Esophagus (tissue), 2 donors: ENCODE results near the gene ZNF106. TPM values are rescaled to one million over a fixed set of nuclear protein-coding genes. Genes with fewer than 3 reads are reported as not detected.

Experiments
- H3K27ac ChIP-seq, 2 donors: one replicate each; pipeline ENCODE4 v1.5.1; 2013; ENCODE audit warnings: low read depth in 2 of 2, mild to moderate bottlenecking in 2 of 2, inconsistent platforms in 1 of 2, low read length in 1 of 2, moderate library complexity in 1 of 2
- H3K27me3 ChIP-seq, 2 donors: one replicate each; pipeline ENCODE4 v1.6.1; 2013; ENCODE audit warnings: low read length in 2 of 2, control low read depth in 1 of 2, mild to moderate bottlenecking in 1 of 2; ENCODE audit not compliant: insufficient read depth in 2 of 2, control insufficient read depth in 1 of 2
- H3K36me3 ChIP-seq, 2 donors: one replicate each; pipeline ENCODE4 v1.6.1; 2013; ENCODE audit warnings: low read length in 1 of 2; ENCODE audit not compliant: control insufficient read depth in 2 of 2, insufficient read depth in 2 of 2
- H3K4me1 ChIP-seq, 2 donors: one replicate each; pipeline ENCODE4 v1.6.1; 2013; ENCODE audit warnings: low read length in 1 of 2; ENCODE audit not compliant: control insufficient read depth in 2 of 2, insufficient read depth in 2 of 2
- H3K4me3 ChIP-seq, 2 donors: one replicate each; pipeline ENCODE4 v1.5.1; 2013; ENCODE audit warnings: low read length in 2 of 2, mild to moderate bottlenecking in 2 of 2, low read depth in 1 of 2, moderate library complexity in 1 of 2
- H3K9me3 ChIP-seq, 2 donors: one replicate each; pipeline ENCODE4 v1.6.1; 2013; ENCODE audit warnings: mild to moderate bottlenecking in 2 of 2, low read depth in 1 of 2, low read length in 1 of 2, moderate library complexity in 1 of 2; ENCODE audit not compliant: control insufficient read depth in 2 of 2, insufficient read depth in 1 of 2
- WGBS, 2 donors: extraction: QIAGEN DNeasy Blood & Tissue Kit; methylation state at CpG; one replicate each; pipeline ENCODE4 v1.1.7; 2013; 5-methylcytosine and 5-hydroxymethylcytosine counted together
- polyA plus RNA-seq, 2 donors: library from polyadenylated mRNA; stranded (reverse); fragments of 200-250 nt; gene quantifications; one replicate each; pipeline ENCODE4 v1.2.3, GENCODE V29; 2013
- donor health status: healthy with polysubstance abuse.
- donor health status: Bipolar disorder and iron deficiency.

The ZNF106 gene
- polyA plus RNA-seq, 2 donors, result 6.0 to 6.6 TPM

DNA sequence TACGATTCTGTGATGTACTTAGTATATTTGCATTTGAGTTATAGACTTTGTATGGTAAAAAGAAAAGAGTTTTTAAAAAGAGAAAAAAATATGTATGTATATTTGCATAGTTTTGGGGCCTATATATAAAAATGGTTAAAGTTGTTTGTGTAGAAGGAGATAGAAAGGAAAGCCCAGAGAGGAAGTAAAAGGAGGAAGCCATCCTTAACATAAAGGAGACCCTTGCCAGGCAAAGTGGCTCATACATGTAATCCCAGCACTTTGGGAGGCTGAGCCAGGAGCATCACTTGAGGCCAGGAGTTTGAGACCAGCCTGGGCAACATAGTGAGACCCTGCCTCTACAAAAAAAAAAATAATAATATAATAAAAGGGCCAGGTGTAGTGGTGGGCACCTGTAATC, 12.9 kb upstream of the ZNF106 start:
- no peaks in the 10 kb centered on the region for H3K36me3 ChIP-seq
- no peaks in the 10 kb centered on the region for H3K27me3 ChIP-seq
- 72 to 88% methylated on average over 1 of the region's 1 CpG for WGBS, 2 donors
- H3K9me3 ChIP-seq, result no peaks in the 10 kb centered on the region
- H3K4me3 ChIP-seq, result no peak overlapping the region
- no peaks in the 10 kb centered on the region for H3K4me1 ChIP-seq
- no peak overlapping the region for H3K27ac ChIP-seq

DNA sequence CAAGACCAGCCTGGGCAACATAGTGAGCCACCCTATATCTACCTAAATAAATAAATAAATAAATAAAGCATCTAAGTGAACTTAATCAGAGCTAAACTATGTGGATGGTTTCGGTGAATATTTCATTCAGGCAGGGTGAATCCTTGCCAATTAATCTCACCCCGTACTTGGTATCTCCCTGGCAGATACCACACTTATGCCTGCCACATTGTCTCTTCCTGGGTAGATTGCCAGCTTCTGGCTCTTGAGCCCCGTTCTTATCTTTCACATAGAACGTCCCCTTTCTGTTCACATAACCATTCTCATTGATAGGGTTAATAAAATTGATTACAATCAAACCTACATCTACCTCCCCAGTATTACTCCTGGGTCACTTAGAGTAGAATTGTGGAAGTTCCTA, 11.5 kb upstream of the ZNF106 start:
- H3K27ac ChIP-seq, result no peak overlapping the region
- no peaks in the 10 kb centered on the region for H3K9me3 ChIP-seq
- H3K4me1 ChIP-seq, result no peaks in the 10 kb centered on the region
- WGBS, 2 donors, result 76% methylated on average over 4 of the region's 4 CpGs
- H3K27me3 ChIP-seq, result no peaks in the 10 kb centered on the region
- no peaks in the 10 kb centered on the region for H3K36me3 ChIP-seq
- H3K4me3 ChIP-seq, result no peak overlapping the region

DNA sequence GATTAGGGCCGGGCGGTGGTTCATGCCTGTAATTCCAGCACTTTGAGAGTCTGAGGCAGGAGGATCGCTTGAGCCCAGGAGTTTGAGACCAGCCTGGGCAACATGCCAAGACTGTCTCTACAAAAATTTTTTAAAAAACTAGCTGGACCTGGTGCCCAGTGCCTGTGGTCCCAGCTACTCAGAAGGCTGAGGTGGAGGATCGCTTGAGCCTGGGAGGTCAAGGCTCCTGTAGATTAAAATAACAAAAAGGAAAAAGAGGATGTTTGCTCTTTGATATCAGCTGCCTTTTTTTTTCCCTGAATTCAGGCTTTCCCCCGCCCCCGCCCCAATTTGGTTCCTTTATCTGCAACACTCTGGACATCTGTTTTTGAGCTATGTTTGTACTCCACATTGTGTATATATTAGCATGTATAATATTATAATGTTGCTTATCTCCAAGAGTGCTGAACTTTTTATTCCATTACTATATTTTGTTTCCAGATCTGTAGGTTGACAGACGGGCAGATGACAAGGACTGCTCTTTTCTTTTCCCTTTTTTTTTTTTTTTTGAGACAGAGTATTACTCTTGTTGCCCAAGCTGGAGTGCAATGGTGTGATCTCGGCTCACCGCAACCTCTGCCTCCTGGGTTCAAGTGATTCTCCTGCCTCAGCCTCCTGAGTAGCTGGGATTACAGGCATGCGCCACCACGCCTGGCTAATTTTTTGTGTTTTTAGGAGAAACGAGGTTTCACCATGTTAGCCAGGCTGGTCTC, 9.1 kb upstream of the ZNF106 start:
- 82 to 88% methylated on average over 12 of the region's 12 CpGs for WGBS, 2 donors

DNA sequence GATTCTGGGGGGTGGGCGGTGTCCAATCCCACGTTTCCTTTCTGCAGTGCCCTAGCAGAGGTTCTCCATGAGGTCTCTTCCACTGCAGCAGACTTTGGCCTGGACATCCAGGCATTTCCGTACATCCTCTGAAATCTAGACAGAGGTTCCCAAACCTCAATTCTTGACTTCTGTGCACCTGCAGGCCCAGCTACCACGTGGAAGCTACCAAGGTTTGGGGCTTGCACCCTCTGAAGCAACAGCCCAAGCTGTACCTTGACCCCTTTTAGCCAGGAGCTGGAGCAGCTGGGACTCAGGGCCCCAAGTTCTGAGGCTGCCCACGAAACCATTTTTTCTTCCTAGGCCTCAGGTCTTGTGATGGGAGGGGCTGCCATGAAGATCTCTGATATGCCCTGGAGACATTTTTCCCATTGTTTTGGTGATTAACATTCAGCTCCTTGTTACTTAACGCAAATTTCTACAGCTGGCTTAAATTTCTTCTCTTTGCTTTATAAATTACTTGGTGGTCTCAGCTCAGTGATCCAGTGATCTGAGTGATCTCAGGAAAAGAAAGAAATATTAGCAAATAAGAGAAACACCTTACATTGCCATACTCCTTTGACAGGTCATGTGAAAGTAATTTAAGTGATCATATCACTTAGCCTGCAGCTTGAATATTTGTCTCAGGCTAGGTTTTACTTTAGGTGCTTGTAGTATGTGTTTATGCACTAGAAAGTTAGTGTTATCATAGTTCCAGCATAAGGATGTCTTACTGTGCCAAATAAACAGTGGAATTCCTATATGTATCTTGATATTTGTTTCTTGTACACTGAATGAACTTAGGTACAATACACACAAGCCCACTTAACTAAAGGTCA, 7.5 kb upstream of the ZNF106 start:
- no peak overlapping the region for H3K4me3 ChIP-seq
- no peaks in the 10 kb centered on the region for H3K4me1 ChIP-seq
- H3K9me3 ChIP-seq, result no peaks in the 10 kb centered on the region
- no peaks in the 10 kb centered on the region for H3K27me3 ChIP-seq
- H3K27ac ChIP-seq, result peak overlapping the region in 1 of 2 donors; percentile 42
- H3K36me3 ChIP-seq, result no peaks in the 10 kb centered on the region
- WGBS, 2 donors, result 60 to 69% methylated on average over 6 of the region's 6 CpGs

More for the DNA sequence above, 9.1 kb upstream of the ZNF106 start:
- Histone ChIP-seq H3K4me3 (no peak overlapping the region), H3K27me3 (no peaks in the 10 kb centered on the region), H3K36me3 (no peaks in the 10 kb centered on the region), H3K9me3 (no peaks in the 10 kb centered on the region), H3K4me1 (no peaks in the 10 kb centered on the region), H3K27ac (no peak overlapping the region)

DNA sequence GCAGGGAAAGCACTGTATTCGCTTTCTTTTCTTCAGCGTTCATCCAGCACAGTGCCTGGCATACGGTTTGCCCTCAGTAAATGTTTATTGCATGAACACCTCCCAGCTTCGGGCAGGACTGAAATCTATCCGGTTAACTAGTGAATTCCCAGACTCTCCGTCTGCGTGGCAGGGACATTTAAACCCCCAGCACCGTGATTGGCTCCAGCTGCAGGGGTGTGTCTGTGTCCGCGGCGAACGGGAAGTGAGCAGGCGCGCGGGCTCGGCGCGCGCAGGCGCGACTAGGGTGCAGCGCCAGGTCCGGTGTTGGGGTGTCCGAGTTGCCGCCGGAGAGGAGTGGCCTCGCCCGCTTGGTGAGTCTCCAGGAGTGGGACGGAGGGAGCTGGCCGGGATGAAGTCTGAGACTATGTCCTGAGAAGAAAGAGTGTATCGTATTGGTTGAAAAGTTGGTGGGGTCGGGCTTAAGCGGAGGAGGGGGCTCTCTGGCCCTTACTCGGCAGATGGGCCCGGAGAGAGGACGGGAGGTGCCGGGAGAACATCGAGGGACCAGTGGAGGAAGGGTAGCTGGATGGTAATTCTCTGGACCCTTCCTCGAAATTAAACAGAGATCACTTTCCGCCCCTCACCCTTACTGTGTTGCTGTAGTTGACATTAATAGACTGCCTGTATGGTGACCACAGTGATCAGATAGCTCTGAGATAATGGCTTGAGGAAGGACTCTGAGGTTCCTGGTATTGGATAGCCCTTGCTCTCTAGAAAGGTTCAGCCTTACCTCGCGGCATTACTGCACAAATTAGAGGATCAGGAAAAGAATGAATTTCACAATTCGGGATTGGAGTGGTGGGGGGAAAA, 4.6 kb upstream of the ZNF106 start, which contains the start of gene SNAP23:
TSS of gene SNAP23 (plus strand) at position 274 of the 852 bp plus-strand sequence. CDS start 16,213 bp downstream, outside the sequence.
- Histone ChIP-seq H3K27ac (peak within 1 kb of the TSS; percentile 90 to 92), H3K27me3 (no peaks in the 10 kb centered on the region), H3K4me1 (no peaks in the 10 kb centered on the region), H3K4me3 (peak within 1 kb of the TSS; percentile 79 to 97), H3K36me3 (no peaks in the 10 kb centered on the region), H3K9me3 (no peaks in the 10 kb centered on the region)
- 0 to 1% methylated on average over 43 of the region's 43 CpGs for WGBS, 2 donors

DNA sequence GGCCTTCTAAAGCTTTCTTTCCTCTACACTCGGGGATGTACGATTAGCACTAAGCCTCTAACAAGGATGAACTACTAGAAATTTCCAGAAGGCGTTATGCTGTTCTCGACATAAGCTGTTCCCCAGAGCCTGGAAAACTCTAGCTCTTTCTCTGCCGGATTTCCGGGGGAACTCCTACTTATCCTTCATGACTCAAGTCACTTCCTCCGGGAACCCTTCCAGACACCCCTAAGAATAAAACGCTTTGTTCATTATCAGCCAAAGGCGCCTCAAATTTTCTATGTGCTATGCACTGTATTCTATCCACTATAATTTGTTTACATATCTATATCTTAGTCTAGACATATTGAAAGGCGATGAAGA, 4.0 kb upstream of the ZNF106 start:
- WGBS, 2 donors, result 3 to 4% methylated on average over 10 of the region's 10 CpGs
- no peaks in the 10 kb centered on the region for H3K36me3 ChIP-seq
- peak overlapping the region; percentile 90 to 92 for H3K27ac ChIP-seq
- H3K27me3 ChIP-seq, result no peaks in the 10 kb centered on the region
- H3K9me3 ChIP-seq, result no peaks in the 10 kb centered on the region
- peak overlapping the region; percentile 79 to 97 for H3K4me3 ChIP-seq
- H3K4me1 ChIP-seq, result no peaks in the 10 kb centered on the region

DNA sequence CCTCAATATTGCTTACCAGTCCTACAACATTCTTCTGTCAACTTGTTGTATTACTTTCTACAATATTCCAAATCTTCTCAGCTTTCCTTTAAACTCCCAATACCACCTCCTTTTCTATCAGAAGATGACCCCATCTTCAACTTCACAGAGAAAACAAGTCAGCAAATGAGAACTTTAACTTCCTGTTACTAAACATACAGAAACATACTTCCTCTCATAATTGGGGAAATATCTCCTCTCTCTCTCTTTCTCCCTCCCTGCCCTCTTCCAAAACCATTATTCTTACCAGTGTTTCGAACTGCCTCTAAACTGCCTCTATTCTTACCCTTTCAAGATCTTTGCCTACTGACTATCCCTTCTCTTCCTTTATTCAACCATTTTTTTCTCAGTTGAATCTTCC, 2.7 kb upstream of the ZNF106 start:
- Histone ChIP-seq H3K9me3 (no peaks in the 10 kb centered on the region), H3K27me3 (no peaks in the 10 kb centered on the region), H3K4me1 (peaks cover 0 to 2% of the 10 kb centered on the region in 2 donors), H3K4me3 (no peak overlapping the region), H3K27ac (no peak overlapping the region), H3K36me3 (no peaks in the 10 kb centered on the region)
- 85 to 96% methylated on average over 1 of the region's 1 CpG for WGBS, 2 donors

DNA sequence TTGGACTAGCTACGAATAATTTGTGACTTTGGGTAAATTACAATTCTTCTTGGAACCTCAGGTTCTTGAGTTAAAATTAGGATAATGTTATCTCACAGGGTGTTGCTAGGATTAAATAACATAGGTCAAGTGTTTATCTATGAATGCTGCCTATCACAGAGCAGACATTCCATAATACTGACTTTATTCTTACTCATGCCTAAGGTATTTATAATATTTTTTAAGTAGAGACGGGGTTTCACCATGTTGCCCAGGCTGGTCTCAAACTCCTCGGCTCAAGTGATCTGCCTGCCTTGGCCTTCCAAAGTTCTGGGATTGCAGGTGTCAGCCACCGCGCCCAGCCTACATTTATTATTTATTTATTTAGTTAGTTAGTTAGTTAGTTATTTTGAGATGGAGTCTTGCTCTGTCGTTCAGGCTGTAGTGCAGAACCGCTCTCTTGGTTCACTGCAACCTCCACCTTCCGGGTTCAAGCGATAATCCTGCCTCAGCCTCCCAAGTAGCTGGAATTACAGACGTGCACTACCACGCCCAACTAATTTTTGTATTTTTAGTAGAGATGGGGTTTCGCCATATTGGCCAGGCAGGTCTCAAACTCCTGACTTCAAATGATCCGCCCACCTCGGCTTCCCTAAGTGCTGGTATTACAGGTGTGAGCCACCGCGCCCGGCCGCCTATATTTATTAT, 741 bp upstream of the ZNF106 start:
- H3K4me1 ChIP-seq, result peaks cover 0 to 2% of the 10 kb centered on the region in 2 donors
- WGBS, 2 donors, result 79 to 86% methylated on average over 18 of the region's 18 CpGs
- H3K27me3 ChIP-seq, result no peaks in the 10 kb centered on the region
- peak overlapping the region in 1 of 2 donors; percentile 98 for H3K4me3 ChIP-seq
- H3K9me3 ChIP-seq, result no peaks in the 10 kb centered on the region
- no peaks in the 10 kb centered on the region for H3K36me3 ChIP-seq
- H3K27ac ChIP-seq, result peak overlapping the region; percentile 88 to 96

DNA sequence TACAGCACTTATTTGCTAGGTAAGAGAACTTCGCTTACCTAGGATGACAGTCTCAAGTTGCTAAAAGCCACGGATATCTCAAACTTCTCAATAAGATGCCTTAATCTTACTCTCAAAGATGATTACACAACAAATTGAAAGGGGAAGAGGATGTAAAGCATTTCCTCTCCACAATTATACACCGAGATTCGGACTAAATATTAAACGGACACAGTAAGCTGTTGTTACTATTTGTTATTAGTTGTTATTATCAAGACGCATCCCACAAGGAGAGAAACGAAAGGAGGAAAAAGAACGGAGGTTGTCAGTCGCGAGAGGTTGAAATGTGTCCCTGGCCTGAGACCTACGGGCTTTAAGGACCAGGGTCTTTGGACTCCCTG, 660 bp downstream of the ZNF106 start:
- Histone ChIP-seq H3K9me3 (no peaks in the 10 kb centered on the region), H3K27me3 (no peaks in the 10 kb centered on the region), H3K4me3 (peak overlapping the region; percentile 98 to 99), H3K4me1 (peaks cover 0 to 2% of the 10 kb centered on the region in 2 donors), H3K27ac (peak overlapping the region; percentile 88 to 96), H3K36me3 (peaks cover 0 to 2% of the 10 kb centered on the region in 2 donors)
- 2 to 3% methylated on average over 11 of the region's 11 CpGs for WGBS, 2 donors
